ENCODE measurements around the gene ZIC1. TPM values are rescaled to one million over a fixed set of nuclear protein-coding genes. Genes with fewer than 3 reads are reported as not detected.

Gene ZIC1
- total and polyA plus RNA-seq, 2 experiments from 2014 or later: 0.21 to 0.95 TPM

DNA sequence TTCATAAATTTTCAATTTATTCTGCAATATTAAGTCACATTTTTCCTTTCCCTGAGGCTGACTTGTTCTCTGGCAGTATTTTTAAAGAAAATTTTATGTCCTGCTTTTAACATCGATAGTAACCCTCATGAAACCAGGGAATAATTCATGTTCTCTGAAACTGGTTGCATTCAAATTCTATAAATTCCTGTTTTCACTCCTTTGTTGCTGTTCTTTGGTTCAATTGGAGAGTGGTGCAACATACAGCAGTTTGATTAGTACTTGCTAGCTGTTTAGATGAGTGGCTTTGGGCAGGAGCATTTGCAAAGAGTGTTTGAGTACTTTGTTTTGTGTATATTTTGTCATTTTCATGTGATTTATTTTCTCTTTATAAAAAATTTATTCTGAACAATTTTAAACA is 19.2 kb downstream of the ZIC1 start:
- no peak overlapping the region for H3K4me2 ChIP-seq
- ATAC-seq (no peak), DNase-seq (ENCODE audit: low spot score) (no peak)
- H3K79me2 ChIP-seq (replicated peaks; ENCODE audit: insufficient read depth): no peaks in the 10 kb centered on the region
- peaks cover 3% of the 10 kb centered on the region; the same call in 1 of the 2 replicates for H3F3A ChIP-seq (replicated peaks; ENCODE audit: low read depth)
- H3K9me2 ChIP-seq (ENCODE audit: insufficient read depth): no peaks in the 10 kb centered on the region
- H4K20me1 ChIP-seq (replicated peaks; ENCODE audit: insufficient read depth): no peaks in the 10 kb centered on the region; the same call in 1 of the 2 replicates
- Mint-ChIP-seq H3K4me1 (peaks cover 16% of the 10 kb centered on the region), H3K27me3 (ENCODE audit: insufficient read depth, low read depth, poor library complexity) (peaks cover 23% of the 10 kb centered on the region), H3K4me3 (no peak overlapping the region), H3K27ac (no peak overlapping the region), H3K36me3 (ENCODE audit: low read depth) (no peaks in the 10 kb centered on the region), H3K9me3 (no peaks in the 10 kb centered on the region)
- peaks cover 47% of the 10 kb centered on the region for H3K27me3 ChIP-seq (ENCODE audit: insufficient read depth)
- no peak overlapping the region for H2AFZ ChIP-seq
- H3K4me3 ChIP-seq: no peak overlapping the region
- H3K27ac ChIP-seq (ENCODE audit: low read depth): no peak overlapping the region
- no peaks in the 10 kb centered on the region for H3K36me3 ChIP-seq (ENCODE audit: insufficient read depth)
- H3K4me1 ChIP-seq (ENCODE audit: insufficient read depth): peaks cover 24% of the 10 kb centered on the region
- TF ChIP-seq EZH2 (IDR thresholded peaks at IDR 0.05; ENCODE audit: low read depth, unreplicated experiment) (no peak), STAT1 (IDR thresholded peaks at IDR 0.05; ENCODE audit: unreplicated experiment) (no peak)
- TF ChIP-seq, protein P1, sequence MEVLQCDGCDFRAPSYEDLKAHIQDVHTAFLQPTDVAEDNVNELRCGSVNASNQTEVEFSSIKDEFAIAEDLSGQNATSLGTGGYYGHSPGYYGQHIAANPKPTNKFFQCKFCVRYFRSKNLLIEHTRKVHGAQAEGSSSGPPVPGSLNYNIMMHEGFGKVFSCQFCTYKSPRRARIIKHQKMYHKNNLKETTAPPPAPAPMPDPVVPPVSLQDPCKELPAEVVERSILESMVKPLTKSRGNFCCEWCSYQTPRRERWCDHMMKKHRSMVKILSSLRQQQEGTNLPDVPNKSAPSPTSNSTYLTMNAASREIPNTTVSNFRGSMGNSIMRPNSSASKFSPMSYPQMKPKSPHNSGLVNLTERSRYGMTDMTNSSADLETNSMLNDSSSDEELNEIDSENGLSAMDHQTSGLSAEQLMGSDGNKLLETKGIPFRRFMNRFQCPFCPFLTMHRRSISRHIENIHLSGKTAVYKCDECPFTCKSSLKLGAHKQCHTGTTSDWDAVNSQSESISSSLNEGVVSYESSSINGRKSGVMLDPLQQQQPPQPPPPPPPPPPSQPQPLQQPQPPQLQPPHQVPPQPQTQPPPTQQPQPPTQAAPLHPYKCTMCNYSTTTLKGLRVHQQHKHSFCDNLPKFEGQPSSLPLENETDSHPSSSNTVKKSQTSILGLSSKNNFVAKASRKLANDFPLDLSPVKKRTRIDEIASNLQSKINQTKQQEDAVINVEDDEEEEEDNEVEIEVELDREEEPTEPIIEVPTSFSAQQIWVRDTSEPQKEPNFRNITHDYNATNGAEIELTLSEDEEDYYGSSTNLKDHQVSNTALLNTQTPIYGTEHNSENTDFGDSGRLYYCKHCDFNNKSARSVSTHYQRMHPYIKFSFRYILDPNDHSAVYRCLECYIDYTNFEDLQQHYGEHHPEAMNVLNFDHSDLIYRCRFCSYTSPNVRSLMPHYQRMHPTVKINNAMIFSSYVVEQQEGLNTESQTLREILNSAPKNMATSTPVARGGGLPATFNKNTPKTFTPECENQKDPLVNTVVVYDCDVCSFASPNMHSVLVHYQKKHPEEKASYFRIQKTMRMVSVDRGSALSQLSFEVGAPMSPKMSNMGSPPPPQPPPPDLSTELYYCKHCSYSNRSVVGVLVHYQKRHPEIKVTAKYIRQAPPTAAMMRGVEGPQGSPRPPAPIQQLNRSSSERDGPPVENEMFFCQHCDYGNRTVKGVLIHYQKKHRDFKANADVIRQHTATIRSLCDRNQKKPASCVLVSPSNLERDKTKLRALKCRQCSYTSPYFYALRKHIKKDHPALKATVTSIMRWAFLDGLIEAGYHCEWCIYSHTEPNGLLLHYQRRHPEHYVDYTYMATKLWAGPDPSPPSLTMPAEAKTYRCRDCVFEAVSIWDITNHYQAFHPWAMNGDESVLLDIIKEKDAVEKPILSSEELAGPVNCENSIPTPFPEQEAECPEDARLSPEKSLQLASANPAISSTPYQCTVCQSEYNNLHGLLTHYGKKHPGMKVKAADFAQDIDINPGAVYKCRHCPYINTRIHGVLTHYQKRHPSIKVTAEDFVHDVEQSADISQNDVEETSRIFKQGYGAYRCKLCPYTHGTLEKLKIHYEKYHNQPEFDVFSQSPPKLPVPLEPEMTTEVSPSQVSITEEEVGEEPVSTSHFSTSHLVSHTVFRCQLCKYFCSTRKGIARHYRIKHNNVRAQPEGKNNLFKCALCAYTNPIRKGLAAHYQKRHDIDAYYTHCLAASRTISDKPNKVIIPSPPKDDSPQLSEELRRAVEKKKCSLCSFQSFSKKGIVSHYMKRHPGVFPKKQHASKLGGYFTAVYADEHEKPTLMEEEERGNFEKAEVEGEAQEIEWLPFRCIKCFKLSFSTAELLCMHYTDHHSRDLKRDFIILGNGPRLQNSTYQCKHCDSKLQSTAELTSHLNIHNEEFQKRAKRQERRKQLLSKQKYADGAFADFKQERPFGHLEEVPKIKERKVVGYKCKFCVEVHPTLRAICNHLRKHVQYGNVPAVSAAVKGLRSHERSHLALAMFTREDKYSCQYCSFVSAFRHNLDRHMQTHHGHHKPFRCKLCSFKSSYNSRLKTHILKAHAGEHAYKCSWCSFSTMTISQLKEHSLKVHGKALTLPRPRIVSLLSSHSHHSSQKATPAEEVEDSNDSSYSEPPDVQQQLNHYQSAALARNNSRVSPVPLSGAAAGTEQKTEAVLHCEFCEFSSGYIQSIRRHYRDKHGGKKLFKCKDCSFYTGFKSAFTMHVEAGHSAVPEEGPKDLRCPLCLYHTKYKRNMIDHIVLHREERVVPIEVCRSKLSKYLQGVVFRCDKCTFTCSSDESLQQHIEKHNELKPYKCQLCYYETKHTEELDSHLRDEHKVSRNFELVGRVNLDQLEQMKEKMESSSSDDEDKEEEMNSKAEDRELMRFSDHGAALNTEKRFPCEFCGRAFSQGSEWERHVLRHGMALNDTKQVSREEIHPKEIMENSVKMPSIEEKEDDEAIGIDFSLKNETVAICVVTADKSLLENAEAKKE (CRISPR knock-in tag; IDR thresholded peaks at IDR 0.05): no peak
- TF ChIP-seq, protein P2, sequence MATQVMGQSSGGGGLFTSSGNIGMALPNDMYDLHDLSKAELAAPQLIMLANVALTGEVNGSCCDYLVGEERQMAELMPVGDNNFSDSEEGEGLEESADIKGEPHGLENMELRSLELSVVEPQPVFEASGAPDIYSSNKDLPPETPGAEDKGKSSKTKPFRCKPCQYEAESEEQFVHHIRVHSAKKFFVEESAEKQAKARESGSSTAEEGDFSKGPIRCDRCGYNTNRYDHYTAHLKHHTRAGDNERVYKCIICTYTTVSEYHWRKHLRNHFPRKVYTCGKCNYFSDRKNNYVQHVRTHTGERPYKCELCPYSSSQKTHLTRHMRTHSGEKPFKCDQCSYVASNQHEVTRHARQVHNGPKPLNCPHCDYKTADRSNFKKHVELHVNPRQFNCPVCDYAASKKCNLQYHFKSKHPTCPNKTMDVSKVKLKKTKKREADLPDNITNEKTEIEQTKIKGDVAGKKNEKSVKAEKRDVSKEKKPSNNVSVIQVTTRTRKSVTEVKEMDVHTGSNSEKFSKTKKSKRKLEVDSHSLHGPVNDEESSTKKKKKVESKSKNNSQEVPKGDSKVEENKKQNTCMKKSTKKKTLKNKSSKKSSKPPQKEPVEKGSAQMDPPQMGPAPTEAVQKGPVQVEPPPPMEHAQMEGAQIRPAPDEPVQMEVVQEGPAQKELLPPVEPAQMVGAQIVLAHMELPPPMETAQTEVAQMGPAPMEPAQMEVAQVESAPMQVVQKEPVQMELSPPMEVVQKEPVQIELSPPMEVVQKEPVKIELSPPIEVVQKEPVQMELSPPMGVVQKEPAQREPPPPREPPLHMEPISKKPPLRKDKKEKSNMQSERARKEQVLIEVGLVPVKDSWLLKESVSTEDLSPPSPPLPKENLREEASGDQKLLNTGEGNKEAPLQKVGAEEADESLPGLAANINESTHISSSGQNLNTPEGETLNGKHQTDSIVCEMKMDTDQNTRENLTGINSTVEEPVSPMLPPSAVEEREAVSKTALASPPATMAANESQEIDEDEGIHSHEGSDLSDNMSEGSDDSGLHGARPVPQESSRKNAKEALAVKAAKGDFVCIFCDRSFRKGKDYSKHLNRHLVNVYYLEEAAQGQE (IDR thresholded peaks at IDR 0.05; ENCODE audit: unreplicated experiment): no peak
- TF ChIP-seq, protein P3, sequence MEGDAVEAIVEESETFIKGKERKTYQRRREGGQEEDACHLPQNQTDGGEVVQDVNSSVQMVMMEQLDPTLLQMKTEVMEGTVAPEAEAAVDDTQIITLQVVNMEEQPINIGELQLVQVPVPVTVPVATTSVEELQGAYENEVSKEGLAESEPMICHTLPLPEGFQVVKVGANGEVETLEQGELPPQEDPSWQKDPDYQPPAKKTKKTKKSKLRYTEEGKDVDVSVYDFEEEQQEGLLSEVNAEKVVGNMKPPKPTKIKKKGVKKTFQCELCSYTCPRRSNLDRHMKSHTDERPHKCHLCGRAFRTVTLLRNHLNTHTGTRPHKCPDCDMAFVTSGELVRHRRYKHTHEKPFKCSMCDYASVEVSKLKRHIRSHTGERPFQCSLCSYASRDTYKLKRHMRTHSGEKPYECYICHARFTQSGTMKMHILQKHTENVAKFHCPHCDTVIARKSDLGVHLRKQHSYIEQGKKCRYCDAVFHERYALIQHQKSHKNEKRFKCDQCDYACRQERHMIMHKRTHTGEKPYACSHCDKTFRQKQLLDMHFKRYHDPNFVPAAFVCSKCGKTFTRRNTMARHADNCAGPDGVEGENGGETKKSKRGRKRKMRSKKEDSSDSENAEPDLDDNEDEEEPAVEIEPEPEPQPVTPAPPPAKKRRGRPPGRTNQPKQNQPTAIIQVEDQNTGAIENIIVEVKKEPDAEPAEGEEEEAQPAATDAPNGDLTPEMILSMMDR (conservative IDR thresholded peaks at IDR 0.05; ENCODE audit: low read depth in 2 of 2): no peak
- TF ChIP-seq, protein P4, sequence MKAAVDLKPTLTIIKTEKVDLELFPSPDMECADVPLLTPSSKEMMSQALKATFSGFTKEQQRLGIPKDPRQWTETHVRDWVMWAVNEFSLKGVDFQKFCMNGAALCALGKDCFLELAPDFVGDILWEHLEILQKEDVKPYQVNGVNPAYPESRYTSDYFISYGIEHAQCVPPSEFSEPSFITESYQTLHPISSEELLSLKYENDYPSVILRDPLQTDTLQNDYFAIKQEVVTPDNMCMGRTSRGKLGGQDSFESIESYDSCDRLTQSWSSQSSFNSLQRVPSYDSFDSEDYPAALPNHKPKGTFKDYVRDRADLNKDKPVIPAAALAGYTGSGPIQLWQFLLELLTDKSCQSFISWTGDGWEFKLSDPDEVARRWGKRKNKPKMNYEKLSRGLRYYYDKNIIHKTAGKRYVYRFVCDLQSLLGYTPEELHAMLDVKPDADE (IDR thresholded peaks at IDR 0.05): no peak
